KOPT-K1 (cell line): ENCODE results near the gene RARG.

Source experiments
- H3K27ac ChIP-seq: fragments of 200-600 bp; sonication (generic); 2 replicates; pipeline ENCODE4 v1.5.1; 2016; ENCODE audit warnings: antibody characterized with exemption, mild to moderate bottlenecking, low read depth, low read length; ENCODE audit not compliant: poor library complexity, severe bottlenecking
- H3K36me3 ChIP-seq: fragments of 200-600 bp; sonication (generic); 2 replicates; pipeline ENCODE4 v1.5.1; 2017; ENCODE audit warnings: antibody characterized with exemption, mild to moderate bottlenecking, low read length, moderate library complexity; ENCODE audit not compliant: insufficient read depth
- H3K9me3 ChIP-seq: fragments of 200-600 bp; sonication (generic); 2 replicates; pipeline ENCODE4 v1.5.1; 2017; ENCODE audit warnings: antibody characterized with exemption, low read length, mild to moderate bottlenecking; ENCODE audit not compliant: insufficient read depth, poor library complexity, severe bottlenecking

The RARG gene

DNA sequence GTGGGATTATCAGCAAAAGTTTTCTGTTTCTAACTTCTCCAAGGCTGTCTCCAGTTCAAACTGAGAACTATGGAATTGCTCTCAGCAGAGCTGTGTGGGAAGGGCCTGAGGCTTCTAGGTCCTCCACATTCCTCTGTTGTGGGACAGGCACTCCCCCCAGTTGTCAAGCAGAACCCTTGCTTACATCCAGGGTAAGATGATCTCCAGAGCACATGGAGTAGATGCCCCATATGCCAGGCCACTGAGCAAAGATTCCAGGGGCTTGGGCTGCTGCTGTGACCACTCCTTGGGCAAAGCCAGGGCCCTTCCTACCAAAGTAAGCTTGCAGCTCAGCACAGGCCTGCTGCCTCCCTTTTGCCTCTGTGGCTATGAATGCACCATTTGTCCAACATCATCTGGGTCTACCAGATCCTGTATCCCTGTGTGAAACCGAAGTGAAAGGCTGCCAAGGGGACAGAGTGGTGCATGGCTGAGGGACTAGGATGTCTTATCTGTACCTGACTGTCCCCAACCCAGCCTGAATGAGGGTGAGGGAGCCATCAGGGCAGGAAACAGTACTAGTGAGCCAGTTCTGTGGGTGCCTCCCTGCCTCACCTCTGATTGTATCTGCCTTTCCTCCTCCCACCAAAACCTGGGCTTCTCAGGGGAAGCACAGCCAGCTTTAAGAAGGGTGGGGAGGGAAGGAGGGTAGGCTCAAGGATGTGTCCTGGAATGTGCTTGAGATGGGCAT lies 23.0 kb upstream of the RARG start:
- no peaks in the 10 kb centered on the region for H3K9me3 ChIP-seq
- H3K36me3 ChIP-seq, result peaks cover 27% of the 10 kb centered on the region
- H3K27ac ChIP-seq, result no peak overlapping the region

DNA sequence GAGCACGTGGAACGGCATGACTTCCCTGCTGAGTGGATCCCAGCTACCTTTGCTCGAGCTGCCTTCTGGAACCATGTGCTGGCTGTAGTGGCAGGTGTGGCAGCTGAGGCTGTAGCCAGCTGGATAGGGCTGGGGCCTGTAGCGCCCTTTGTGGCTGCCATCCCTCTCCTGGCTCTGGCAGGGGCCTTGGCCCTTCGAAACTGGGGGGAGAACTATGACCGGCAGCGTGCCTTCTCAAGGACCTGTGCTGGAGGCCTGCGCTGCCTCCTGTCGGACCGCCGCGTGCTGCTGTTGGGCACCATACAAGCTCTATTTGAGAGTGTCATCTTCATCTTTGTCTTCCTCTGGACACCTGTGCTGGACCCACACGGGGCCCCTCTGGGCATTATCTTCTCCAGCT lies 21.3 kb upstream of the RARG start:
- Histone ChIP-seq H3K27ac (peak overlapping the region; percentile 75), H3K36me3 (peaks cover 27% of the 10 kb centered on the region), H3K9me3 (no peaks in the 10 kb centered on the region)

DNA sequence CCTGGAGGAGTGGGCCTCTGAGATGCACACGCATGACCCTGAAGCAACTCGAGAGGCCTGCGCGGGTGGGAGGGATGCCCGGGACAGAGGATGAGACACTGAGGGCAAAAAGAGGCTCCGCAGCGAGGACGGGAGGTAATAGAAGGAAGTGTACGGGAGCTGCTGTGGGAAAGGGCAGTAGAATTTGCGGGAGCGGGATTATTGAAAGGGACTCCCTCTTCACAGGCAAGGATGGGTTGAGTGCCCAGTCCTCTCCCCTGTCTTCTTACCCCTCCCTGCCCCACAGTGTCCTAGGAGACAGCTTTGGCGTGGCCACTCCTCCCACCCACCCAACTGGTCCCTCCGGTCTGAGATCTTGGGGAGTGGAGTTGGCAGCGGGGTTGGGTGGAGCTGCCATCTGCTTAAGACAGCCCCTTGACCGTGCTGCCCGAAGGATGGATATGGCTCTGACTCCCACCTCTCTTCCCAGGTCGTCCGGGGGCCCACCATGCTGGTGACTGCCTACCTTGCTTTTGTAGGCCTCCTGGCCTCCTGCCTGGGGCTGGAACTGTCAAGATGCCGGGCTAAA lies 20.4 kb upstream of the RARG start:
- Histone ChIP-seq H3K9me3 (no peaks in the 10 kb centered on the region), H3K27ac (peak overlapping the region; percentile 75), H3K36me3 (peaks cover 27% of the 10 kb centered on the region)

DNA sequence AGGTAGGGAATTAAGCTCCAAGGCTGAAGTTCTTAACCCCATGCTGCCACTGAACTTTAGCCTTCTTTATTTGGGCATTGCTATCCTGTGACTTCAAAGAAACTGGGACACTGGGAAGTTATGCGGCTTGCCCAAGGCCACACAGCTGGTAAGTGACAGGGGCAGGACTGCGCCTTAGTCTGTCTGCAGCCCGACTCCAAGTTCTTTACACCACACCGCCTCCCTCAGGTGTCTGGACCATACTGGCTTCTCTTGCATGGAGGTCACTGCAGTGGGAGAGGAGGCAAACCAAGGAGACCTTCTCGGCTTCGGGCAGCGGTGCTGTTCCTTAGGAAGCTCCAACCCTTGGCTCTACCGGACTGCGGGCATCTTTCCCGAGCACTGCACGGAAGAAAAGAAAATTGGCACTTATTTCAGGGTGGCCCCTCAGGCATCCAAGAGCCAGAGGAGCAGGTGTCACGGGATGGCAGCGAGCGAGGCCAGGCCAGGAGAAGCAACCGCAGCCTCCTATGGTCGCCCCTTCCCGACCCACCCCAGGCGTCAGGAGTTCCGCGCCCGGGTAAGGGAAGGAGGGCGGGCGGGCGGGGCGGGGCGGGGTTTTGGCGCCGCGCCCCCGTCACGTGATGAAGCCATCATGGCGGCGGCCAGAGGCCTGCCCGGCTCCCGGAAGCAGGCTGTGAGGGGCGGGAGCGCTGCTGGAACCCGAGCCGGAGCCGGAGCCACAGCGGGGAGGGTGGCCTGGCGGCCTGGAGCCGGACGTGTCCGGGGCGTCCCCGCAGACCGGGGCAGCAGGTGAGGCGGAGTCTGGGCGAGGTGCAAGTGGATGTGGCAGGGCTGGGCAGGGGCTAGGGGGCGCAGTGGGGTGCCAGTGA lies 19.7 kb upstream of the RARG start:
- Histone ChIP-seq H3K27ac (peak overlapping the region; percentile 75), H3K36me3 (peaks cover 27% of the 10 kb centered on the region), H3K9me3 (no peaks in the 10 kb centered on the region)

DNA sequence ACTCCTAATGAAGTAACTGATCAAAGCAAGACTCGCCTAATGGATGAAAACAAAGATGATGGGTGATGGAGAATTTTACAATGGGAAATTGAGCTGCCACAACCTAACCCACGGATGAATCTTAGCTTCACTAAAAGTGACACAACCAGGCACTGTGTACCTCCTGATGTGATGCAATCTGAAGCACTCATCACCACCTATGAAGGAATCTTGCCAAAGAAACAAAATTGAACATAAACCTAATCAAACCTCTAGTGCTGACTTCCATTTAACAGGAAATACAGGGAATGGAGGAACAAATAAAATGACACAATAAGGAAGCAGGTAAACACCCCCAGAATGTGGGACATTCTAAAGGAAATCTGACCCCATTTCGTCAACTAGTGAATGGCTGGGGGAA lies 13.3 kb upstream of the RARG start:
- Histone ChIP-seq H3K36me3 (no peaks in the 10 kb centered on the region), H3K9me3 (no peaks in the 10 kb centered on the region), H3K27ac (no peak overlapping the region)

DNA sequence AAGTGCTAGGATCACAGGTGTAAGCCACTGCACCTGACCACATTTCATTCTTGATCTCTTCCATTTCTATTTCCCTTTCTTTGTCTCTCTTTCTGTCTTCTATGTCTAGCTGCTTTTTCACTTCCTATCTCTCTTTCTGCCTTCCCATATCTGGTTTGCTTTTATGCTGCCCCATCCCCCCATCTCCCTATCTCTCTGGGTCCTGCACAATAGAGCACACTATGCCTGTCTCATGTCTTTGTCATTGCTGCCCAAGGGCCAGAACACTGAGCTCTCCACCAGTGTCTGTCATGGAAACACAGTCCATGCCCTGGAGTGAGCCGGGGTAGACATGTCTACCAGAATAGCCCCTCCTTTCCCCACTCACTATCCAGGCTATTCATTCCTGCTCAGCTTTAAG lies 12.3 kb upstream of the RARG start:
- no peaks in the 10 kb centered on the region for H3K36me3 ChIP-seq
- H3K9me3 ChIP-seq, result no peaks in the 10 kb centered on the region
- H3K27ac ChIP-seq, result no peak overlapping the region

DNA sequence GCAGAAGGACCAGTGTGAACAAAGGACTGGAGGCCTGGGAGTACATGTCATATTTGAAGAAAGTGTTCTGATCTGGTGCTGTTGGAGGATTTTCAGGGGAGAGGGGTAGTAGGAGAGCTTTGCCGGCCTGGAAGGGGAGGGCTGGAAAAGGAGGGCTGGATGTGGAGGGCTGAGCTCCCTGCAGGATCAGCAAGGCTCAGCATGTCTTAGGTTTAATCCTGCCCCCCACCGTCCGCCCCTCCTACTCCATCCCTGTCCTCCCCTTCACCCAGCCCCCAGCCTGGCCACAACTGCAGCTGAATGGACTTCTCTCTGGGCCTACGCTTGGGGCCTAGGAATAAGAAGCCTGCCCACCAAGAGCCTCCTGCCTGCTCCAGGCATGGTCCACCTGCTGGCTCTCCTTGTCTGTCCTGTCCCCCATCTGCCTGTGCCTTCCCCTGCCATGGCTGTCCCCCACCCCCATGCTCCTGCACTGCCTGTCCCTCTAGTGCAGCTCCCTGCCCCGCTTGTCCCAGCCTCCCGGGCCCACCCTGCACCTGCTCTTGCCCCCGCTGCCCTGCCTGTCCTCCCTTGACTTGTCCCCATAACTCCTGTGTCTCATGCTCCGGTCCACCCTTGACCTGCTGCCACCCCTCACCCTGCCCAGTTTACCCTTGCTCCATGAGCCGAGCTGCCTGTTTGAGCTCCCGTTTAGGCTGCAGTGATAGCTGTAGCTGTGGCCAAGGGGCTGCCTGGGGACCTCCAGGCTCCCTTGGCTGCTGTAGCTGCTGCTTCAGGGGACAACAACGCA lies 9.8 kb upstream of the RARG start:
- H3K9me3 ChIP-seq, result no peaks in the 10 kb centered on the region
- H3K27ac ChIP-seq, result no peak overlapping the region
- no peaks in the 10 kb centered on the region for H3K36me3 ChIP-seq

DNA sequence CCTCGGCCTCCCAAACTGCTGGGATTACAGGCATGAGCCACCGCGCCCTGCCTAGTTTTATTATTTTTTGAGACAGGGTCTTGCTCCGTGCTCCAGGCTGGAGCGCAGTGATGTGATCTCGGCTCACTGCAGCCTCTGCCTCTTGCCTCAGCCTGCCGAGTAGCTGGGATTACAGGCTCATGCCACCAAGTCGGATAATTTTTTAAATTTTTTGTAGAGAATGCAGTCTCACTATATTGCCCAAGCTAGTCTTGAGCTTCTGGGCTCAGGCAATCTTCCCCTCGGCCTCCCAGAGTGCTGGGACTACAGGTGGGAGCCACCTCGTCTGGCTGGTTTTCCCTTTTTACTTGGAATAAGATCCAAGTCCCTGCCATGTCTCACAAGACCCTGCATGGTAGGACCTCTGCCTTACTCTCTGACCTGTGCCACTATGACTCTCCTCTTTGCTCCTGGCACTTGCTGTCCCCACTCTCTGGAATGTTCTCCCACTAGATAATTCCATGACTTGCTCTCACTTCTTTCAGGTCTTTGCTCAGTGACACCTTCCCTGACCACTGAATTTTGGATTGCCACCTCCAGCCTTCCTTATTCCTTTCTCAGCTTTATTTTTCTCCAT lies 7.7 kb upstream of the RARG start:
- Histone ChIP-seq H3K36me3 (no peaks in the 10 kb centered on the region), H3K27ac (no peak overlapping the region), H3K9me3 (no peaks in the 10 kb centered on the region)

DNA sequence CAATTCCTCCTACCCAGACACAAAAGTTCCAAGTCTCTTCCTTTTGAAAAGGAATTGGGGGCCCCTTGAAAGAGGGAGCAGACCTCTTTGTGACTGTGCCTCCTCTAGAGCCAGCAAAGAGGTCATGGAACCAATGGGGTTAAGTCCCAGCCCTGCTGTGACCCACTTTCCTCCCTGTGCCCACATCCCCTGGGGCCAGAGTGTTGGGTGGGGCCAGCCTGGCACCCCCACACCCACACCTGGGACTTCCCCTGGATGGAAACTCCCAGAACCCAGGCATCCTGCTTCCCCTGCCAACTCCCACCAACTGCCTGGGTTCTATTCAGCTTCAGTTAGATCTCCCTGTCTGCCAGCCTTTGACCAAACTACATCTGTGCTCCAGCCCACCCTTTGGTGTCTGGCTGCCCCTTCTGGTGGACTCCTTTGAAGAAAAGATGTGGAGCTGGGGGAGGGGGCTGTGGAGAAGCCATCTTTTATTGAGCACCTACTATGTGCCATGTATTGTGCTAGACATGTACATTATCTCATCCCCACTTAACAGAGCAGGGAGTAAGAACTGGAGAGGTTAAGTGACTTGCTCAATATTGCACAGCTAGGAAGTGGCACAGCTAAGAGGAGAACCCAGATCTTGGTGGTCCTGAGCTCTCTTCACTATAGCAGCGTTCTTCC lies 4.6 kb upstream of the RARG start:
- Histone ChIP-seq H3K36me3 (no peaks in the 10 kb centered on the region), H3K9me3 (no peaks in the 10 kb centered on the region), H3K27ac (no peak overlapping the region)

DNA sequence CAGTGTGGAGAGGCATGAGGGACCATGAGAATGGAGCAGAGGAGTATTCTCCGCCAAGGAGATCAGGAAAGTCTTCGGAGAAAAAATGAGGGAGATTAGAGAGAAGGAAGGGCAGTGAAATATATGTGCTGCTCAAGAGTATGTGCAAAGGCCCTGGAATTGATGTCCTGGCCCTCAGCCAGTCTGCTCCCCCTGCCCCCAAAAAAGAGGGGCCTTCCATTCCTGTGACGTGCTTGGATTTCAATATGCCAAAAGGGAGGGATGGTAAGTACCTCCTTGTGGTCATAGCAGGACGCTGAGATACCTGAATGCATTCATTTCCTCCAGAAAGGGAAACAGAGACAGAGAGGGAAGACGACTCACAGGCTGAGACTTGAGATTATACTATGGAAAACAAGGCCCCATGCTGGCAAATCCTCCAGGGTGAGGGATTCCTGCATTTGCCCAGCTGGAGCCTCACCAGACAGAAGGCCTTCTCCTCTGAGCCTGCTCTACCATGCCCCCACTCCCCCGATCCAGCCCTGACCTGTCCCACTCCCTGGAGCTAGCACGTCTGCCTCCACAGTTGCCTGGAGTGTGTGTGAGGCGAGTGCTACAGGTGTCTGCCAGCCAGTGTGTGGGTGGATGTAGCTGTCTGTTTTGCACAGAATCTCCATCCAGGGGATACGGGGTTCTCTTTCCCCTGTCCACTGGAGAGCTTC lies 3.9 kb upstream of the RARG start:
- Histone ChIP-seq H3K27ac (no peak overlapping the region), H3K36me3 (no peaks in the 10 kb centered on the region)

DNA sequence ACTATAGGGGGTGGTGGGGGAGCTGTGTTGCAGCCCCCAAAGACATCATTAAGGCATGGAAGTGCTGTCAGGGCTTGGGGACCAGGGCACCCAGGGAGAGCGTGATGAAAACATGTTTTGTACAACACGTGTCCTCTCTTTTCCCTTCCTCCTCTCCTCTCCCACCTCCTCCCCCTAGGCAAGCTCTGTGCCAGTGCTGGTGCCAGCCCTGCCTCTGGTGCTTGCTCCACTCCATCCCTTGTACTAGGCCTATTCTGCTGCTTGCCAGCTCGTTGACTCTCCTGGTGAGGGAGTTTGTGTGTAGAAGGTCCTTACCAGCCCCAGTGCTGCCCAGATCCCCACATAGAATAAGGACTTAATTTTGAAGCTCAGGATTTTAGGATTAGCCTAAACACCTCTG lies 3.2 kb upstream of the RARG start:
- no peak overlapping the region for H3K27ac ChIP-seq
- H3K36me3 ChIP-seq, result no peaks in the 10 kb centered on the region
- no peaks in the 10 kb centered on the region for H3K9me3 ChIP-seq

More for the DNA sequence above, 3.9 kb upstream of the RARG start:
- no peaks in the 10 kb centered on the region for H3K9me3 ChIP-seq

DNA sequence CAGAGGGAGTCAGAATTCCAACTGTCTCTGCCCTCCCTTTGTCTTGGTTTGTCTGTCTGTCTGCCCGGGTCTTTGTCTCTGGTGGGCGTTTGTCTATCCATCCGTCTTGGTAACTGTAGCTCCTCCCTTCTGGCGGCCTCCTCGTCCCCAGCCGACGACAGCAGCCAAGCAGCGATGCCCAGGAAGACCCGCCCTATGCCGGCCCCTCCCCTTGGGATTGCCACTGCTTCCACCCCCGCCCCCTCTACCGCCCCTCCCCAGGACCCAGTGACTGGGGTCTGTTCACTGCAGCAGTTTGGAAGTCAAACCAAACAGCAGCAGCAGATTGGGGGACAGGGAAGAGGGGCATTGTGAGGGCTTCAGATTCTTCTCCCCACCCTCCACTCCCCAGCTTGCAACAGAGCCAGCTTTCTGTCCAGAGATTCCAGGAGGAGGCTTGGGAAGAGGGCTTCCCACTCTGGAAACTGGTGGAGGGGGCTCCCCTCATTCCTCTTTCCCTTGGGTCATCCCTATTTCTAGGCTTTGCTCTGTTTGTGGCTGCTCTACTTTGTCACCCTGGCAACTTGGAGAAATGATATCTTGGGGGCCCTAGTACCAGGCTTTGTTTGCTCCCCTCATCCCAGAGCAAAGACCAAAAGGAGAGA lies 2.4 kb upstream of the RARG start:
- H3K27ac ChIP-seq, result no peak overlapping the region
- H3K36me3 ChIP-seq, result no peaks in the 10 kb centered on the region
- no peaks in the 10 kb centered on the region for H3K9me3 ChIP-seq

DNA sequence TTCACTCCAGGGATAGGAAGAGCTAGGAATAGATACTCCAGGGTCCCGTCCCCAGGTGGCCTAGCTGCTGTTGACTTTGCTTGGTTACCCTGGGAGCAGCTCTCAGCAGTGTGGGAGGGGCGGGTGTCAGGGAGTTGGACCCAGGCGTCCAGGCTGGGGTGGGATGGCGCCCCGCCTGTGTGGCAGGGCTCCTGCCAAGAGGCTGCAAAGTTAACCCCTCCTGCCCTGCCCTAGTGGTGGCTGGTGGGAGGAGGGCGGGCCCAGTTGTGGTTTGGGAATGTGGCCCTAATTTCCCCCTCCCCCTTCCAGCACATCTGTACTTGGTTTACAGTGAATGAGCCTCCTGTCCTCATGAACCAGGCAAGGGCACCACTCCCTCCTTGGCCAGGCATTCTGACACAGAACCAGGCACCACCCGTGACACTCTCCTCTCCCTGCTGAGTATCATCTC lies 1.7 kb upstream of the RARG start:
- Histone ChIP-seq H3K36me3 (no peaks in the 10 kb centered on the region), H3K9me3 (no peaks in the 10 kb centered on the region), H3K27ac (no peak overlapping the region)
